PC-3 (cell line): ENCODE results near the gene EPB41.
"Not testable (repeated sequence)": the region's sequence is repeated elsewhere in the genome, so short reads cannot be mapped to it uniquely, and the experiment has no call there.

Experiments
- CTCF ChIP-seq: fragments of 300-600 bp; sonication (generic); conservative IDR thresholded peaks from 2 replicates; pipeline ENCODE4 v1.5.1; 2017; ENCODE audit warnings: antibody characterized with exemption, low read depth, mild to moderate bottlenecking, low read length
- EZH2 ChIP-seq: fragments of 300-600 bp; sonication (generic); IDR thresholded peaks from one replicate; pipeline ENCODE4 v1.6.1; 2017; ENCODE audit warnings: antibody characterized with exemption, mild to moderate bottlenecking, low read length; ENCODE audit not compliant: unreplicated experiment
- EZH2phosphoT487 ChIP-seq: fragments of 300-600 bp; sonication (generic); IDR thresholded peaks from 2 replicates; pipeline ENCODE4 v1.6.1; 2018; ENCODE audit warnings: mild to moderate bottlenecking, antibody characterized with exemption, low read length, borderline replicate concordance

GRCh38 chr1:29079916-29080629 is 165.7 kb downstream of the EPB41 start:
- TF ChIP-seq CTCF, EZH2phosphoT487, EZH2: not testable (repeated sequence)
